HG03520 (cell line): ENCODE data around the gene PTPN4.
"Not testable (repeated sequence)": the region's sequence is repeated elsewhere in the genome, so short reads cannot be mapped to it uniquely, and the experiment has no call there.

Source experiments
- ATAC-seq: cut with Tn5 transposase; IDR thresholded peaks from one replicate; pipeline ENCODE4 v1.9.1; 2021; ENCODE audit warnings: mild to moderate bottlenecking, moderate library complexity; ENCODE audit not compliant: unreplicated experiment

The PTPN4 gene

DNA sequence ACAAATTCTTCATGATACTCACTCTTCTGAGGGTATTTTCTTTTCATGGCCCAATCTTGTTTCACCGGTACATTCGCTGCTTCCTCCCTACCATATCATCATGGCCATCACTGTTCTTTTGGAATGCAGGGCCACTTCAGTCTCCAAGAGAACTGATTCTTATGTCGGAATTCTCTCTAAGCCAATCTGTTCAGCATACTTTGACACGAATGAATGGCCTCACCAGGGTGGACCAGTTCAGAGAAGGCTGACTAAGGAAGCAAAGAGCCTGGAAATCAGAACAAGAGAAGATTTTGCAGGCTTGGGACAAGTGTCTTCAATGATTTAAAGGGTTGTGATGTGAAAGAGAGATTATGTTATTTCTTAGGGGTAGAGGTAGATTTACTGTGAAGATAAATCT lies 248.1 kb downstream of the PTPN4 start:
- no peak for ATAC-seq

DNA sequence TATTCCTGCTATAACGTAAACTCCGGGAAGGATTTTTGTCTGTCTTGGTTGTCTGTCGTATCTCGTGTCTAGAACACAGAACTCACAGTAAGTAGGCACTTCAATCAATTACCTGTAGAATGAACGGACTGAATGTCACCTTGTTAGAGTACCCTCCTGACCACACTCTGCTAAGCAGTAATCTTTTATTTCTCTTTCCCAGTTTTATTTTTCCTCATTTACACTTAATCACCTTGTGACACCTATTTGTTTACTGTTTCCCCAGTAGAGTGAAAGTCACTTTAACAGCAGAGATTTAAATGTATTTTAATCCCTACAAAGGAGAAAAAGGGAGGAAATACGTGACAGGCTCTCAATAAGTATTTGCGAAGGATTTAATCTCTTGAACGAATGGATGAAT lies 252.6 kb downstream of the PTPN4 start:
- no peak for ATAC-seq

DNA sequence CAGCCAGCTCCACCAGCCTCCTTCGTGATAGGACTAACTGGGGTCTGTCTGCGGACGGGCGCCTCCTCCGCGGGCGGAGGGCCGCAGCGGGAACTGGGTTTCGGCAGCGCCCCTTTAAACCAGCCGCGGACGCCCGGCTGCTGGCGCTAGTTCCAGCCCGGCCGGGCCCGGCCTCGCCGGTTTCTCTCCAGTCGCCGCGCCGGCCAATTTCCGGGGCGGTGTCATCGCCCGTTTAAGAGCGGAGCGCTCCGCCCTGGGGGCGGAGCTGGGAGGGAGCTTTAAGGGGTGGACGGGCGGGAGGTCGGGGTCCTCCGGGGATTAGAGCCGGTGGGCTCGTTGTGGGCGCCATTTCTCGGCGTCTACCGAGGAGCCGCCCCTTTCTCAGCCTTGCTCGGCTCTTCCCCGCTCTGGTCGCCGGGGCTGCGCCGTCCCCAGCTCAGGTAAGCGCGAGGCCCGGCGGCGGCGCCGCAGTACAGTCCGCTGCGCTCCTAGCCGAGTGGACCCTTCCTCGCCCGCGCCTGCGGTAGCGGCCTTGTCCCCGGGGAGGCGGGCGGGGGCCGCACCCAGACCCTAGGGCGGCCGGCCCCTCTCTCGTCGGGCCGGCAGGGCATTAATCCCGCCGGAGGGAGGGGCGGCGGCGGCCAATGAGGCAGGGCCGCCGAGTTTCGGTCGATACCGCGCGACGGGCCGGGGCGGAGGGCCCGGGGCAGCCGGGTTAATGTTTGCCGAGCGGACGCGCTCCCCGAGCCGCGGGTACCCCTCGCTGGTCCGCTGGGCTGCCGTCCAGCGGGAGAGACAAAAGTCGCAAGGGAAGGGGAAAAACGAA lies 253.3 kb downstream of the PTPN4 start, which contains the start of gene EPB41L5:
Gene EPB41L5 (plus strand): TSS at position 307 of the 826 bp plus-strand sequence. CDS start 6,008 bp downstream, outside the sequence.
- peak; percentile 97 for ATAC-seq

DNA sequence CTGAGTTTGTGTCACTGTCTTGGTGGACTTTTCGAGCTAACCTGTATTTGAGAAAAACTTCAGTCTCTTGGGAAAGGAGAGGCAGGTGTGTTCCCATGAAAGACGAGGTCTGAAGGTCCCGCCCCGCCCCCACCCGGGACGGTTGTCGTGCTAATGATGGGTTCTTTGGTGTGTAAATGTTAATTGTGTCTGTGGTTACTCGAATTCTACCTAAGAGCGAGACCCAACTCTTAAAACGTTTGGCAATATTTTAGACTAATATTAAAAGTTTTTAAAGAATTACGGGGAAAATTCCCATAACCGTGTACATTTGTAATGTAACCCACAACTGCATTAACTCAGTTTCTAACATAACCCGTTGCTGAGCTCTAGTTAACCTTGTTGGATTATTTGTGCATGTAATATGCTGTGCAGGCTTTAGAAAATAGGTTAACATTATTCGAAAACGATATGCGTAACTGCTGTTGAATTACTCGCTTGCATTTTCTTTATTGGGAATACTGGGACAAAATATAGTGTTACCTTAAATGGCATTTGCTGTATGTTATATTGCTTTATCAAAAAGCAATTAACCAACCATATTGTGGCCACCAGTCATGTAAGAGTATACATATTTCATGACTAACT lies 254.0 kb downstream of the PTPN4 start:
- ATAC-seq, result no peak

DNA sequence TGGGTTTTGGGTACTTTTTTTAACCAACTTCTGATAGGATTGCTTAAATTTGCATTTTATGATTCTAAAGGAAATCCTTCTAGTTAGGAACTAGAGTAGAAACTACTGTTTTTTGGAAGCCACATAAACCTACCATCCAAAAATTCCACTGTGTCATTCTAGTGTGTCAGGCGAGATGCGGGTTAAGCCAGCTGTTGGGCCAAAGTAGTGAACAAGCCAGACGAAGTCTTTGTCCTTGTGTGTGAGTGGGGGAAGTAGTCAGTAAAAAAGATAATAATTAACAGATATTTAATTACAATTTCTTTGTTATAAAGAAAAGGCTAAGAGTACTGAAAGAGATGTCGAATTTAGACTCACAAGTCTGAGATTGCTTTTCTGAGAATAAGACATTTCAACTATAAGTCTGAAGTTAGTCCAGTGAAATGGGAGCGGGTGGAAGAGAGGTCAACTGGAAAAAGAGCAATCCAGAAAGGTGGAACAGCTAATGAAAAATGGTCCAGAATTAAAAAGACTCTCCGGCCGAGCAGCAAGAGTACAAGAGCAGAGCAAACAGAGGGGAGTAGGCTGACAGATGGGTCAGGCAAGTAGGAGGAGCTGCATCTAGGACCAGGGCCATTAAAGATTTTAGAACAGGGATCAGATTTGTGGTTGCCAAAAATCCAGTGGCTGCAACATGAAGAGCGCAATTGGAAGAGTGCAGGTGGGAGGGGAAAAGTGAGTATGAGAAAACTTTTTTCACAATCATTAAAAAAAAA lies 254.7 kb downstream of the PTPN4 start:
- ATAC-seq, result no peak

DNA sequence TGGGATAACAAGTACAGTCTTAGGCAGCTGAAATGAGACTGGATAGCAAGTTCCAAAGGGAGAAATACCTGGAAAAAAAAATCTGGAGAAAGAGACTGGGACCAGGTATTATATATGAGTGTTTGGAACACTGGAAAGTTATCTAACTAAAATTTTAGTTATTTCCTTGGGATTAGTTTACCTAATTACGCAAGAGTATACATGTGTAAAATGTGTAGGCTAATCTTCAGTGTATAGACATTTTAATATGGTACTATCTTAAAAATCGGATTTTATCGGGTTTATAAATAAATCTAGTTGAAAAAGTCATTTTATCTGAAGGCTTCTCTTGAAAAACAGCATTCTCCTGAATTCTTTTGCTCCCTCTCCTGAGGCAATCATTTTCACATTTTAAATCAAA lies 257.1 kb downstream of the PTPN4 start:
- ATAC-seq, result no peak

DNA sequence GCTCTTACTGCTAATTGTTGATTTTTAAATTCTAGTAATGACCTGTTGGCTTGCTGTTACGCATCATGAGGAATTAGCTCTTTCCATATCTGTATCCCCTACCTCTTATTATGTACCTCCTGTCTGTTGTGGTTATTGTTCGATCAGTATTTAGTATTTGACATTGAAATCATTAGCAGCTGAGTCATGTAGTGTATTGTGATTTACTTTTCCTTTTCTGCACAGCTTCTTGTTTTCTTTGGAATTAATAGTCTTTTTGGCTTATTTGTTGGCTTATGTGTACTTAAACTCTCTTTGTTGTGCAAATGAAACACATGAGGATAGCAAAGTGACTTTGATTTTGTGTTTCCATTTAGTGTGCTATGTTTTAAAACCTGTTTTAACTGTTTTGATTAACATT lies 257.5 kb downstream of the PTPN4 start:
- ATAC-seq, result no peak

DNA sequence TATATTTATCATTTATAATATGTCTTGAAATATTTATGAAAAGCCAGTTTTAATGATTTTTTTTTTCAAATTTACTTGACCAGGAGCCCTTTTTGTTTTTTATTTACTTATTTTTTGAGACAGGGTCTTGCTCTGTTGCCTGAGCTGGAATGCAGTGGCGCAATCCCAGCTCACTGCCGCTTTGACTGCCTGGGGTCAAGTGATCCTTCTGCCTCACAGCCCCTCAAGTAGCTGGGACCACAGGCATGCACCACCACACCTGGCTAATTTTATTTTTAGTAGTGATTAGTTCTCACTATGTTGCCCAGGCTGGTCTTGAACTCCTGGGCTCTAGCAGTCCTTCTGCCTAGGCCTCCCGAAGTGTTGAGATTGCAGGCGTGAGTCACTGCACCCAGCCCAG lies 258.8 kb downstream of the PTPN4 start:
- ATAC-seq, result no peak

DNA sequence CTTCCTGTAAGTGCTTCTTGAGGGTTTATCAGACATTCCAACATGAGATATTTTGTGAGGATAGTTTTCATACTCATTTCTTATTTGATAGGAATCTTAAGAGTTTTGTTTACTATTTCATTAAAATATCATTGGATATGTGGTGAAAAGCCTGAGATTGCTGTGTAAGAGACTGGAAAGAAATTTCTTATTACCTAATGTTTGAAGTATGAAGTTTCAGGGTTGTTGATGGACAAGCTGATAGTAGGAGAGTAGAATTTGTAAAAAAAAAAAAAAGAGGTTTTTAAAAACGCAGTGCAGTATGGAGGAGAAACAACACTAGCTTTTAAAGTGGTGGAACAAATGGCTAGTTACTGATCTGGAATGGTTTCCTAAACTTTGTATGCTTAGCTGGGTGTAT lies 260.8 kb downstream of the PTPN4 start:
- no peak for ATAC-seq

DNA sequence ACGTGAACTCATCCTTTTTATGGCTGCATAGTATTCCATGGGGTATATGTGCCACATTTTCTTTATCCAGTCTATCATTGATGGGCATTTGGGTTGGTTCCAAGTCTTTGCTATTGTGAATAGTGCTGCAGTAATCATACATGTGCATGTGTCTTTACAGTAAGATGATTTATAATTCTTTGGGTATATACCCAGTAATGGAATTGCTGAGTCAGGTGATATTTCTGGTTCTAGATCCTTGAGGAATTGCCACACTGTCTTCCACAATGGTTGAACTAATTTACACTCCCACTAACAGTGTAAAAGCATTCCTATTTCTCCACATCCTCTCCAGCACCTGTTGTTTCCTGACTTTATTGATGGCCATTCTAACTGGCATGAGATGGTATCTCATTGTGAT lies 262.8 kb downstream of the PTPN4 start:
- ATAC-seq, result not testable (repeated sequence)

DNA sequence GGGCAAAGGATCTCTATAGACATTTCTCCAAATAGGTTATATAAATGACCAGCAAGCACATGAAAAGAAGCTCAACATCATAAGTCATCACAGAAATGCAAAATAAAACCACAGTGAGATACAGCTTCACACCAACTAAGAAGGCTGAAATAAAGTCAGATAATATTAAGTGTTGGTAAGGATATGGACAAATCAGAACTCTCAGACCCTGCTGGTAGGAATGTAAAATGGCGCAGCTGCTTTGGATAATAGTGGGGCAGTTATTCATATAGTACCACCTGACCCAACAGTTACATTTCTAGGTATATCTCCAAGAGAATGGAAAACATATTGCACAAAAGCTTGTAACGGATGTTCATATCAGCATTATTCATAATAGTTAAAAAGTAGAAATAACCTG lies 267.2 kb downstream of the PTPN4 start:
- no peak for ATAC-seq

DNA sequence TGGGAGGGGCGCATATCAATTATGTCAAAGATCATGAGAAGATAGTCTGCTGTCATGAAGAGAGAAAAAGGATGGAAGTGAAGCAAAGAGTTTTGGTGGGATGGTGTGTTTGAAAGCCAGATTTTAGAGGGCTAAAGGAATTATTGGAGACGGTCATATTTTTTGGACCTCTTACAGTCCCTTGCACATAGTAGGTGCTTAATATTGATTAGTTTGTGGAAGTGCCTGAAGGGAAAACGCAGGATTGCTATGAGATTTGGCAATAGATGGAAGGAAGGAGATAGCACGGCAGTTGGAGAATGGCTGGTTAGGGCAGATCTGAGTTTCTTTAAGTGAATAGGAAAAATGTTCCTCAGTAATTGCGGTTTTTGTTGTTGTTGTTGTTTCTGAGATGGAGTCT lies 269.1 kb downstream of the PTPN4 start:
- ATAC-seq, result no peak

DNA sequence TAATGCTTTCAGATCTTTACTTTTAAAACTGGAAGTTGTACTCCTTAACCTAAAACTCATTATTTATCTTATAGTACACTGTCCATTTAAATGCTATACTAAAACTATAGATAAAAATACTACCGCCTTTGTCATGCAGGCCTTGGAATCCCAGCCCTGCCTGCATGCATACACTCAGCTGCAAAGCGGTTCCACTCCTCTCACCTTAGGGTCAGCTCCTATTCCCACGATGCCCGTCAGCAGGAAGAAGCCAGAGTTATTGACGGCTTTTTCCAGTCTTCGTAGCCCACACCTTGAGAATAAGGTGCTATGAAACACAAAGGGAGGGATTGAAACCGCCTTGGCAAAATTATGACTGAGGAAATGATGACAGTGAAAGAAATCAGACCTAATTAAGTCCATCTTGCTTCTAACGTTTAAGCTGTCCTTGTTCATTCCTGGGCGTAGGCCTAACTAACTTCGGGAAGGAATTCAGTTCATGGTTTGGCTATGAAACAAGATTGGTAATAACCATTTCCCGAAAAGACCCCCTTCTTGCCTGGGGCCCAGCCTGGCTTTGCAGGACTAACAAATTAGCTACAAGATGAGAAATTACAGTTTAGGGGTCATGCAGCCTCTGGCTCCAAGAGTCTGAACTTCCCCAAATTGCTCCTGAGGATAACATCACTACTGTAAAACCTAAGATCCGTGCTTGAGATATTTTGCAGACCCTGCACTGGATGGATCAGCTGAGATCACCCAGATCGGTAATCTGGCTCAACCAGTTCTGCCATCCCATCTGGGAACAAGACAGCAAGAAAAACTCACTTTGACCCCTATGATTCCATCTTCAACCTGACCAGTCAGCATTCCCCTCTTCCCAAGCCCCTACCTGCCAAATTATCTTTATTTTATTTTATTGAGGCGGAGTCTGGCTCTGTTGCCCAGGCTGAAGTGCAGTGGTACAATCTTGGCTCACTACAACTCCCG lies 270.2 kb downstream of the PTPN4 start:
- no peak for ATAC-seq

DNA sequence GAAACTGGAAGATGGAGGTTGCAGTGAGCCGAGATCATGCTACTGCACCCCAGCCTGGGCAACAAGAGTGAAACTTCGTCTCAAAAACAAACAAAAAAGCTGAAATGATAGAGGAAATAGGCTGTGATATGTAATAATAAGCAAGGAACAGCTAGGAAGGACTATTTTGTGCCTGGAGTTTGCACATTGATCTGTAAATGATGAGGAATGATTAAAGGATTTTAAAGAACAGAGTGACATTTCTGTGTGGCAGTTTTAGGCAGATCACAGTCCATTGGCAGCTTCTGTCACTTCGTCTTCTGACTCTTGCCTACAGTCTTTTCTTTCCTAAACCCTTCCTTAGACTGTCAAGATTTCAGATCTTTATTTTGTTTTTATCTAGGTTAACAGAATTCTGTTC lies 272.6 kb downstream of the PTPN4 start:
- ATAC-seq, result no peak
